ENCODE measurements around the gene FRMPD4. TPM values are rescaled to one million over a fixed set of nuclear protein-coding genes. Genes with fewer than 3 reads are reported as not detected.
A peak's percentile ranks its signal among the peaks of the same experiment; 100 is the strongest.

FRMPD4 gene
- total RNA-seq, 1 donor, result 1.8 TPM

DNA sequence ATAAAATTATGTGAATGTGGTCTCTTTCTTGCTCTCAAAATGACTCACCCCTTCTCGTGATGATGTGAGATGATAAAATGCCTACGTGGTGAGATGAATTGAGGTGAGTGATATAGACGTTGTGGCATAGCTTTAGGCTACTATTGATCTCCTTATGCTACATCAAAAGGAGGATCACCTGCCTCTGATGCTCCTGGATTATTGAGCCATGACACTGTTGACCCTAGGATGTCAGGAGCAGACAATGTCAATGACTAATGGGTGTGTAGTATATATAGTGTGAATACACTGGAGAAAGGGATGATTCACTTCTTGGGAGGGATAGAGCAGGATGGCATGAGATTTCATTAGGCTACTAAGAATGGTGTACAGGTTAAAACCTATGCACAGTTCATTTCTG lies 442.3 kb downstream of the FRMPD4 start:
- no peak overlapping the region for H3K4me3 ChIP-seq (ENCODE audit: insufficient read depth, low read length)
- no peaks in the 10 kb centered on the region for H3K4me1 ChIP-seq (ENCODE audit: insufficient read depth, low read length)
- no peaks in the 10 kb centered on the region for H3K27me3 ChIP-seq (ENCODE audit: insufficient read depth, low read length)
- no peaks in the 10 kb centered on the region for H3K36me3 ChIP-seq (ENCODE audit: insufficient read depth, low read length)
- no peak overlapping the region for H3K27ac ChIP-seq (ENCODE audit: low read depth, low read length)
- no peaks in the 10 kb centered on the region for H3K9me3 ChIP-seq (ENCODE audit: low read depth, low read length)
- H3K79me2 ChIP-seq (ENCODE audit: insufficient read depth, low read length), result no peaks in the 10 kb centered on the region
- no peak for DNase-seq (ENCODE audit: insufficient read length, low spot score, missing footprints)
- no peaks in the 10 kb centered on the region for H4K20me1 ChIP-seq (ENCODE audit: insufficient read depth, low read length)
- no peak overlapping the region for H3K4me2 ChIP-seq (ENCODE audit: insufficient read depth, low read length)
- TF ChIP-seq, protein P1, sequence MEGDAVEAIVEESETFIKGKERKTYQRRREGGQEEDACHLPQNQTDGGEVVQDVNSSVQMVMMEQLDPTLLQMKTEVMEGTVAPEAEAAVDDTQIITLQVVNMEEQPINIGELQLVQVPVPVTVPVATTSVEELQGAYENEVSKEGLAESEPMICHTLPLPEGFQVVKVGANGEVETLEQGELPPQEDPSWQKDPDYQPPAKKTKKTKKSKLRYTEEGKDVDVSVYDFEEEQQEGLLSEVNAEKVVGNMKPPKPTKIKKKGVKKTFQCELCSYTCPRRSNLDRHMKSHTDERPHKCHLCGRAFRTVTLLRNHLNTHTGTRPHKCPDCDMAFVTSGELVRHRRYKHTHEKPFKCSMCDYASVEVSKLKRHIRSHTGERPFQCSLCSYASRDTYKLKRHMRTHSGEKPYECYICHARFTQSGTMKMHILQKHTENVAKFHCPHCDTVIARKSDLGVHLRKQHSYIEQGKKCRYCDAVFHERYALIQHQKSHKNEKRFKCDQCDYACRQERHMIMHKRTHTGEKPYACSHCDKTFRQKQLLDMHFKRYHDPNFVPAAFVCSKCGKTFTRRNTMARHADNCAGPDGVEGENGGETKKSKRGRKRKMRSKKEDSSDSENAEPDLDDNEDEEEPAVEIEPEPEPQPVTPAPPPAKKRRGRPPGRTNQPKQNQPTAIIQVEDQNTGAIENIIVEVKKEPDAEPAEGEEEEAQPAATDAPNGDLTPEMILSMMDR (IDR thresholded peaks at IDR 0.05; ENCODE audit: extremely low read depth, low read depth, low read length), result no peak
- H2AFZ ChIP-seq (ENCODE audit: low read length), result no peak overlapping the region

DNA sequence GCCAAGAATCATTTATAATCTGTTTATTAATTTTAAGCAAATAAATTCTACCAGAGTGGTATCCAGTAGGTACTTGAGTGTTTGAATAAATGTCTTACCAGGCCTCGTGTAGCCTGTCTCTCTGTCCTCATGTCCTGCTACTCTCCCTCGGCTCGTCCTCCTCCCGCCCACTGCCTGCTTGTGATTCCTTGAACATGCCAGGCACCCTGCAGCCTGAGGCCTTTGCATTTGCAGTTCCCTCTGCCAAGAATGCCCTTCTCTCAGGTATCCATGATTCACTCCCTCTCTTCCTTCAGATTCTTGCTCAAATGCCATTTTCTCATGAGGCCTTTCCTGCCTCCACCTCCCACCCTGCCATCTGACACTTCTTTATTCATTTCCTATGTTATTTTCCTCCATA lies 443.3 kb downstream of the FRMPD4 start:
- no peak overlapping the region for H3K4me3 ChIP-seq (ENCODE audit: insufficient read depth, low read length)
- no peaks in the 10 kb centered on the region for H3K27me3 ChIP-seq (ENCODE audit: insufficient read depth, low read length)
- H4K20me1 ChIP-seq (ENCODE audit: insufficient read depth, low read length), result no peaks in the 10 kb centered on the region
- no peak overlapping the region for H3K4me2 ChIP-seq (ENCODE audit: insufficient read depth, low read length)
- no peak for DNase-seq (ENCODE audit: insufficient read length, low spot score, missing footprints)
- no peak overlapping the region for H2AFZ ChIP-seq (ENCODE audit: low read length)
- H3K36me3 ChIP-seq (ENCODE audit: insufficient read depth, low read length), result no peaks in the 10 kb centered on the region
- H3K4me1 ChIP-seq (ENCODE audit: insufficient read depth, low read length), result no peaks in the 10 kb centered on the region
- no peaks in the 10 kb centered on the region for H3K9me3 ChIP-seq (ENCODE audit: low read depth, low read length)
- TF ChIP-seq, protein P1 (IDR thresholded peaks at IDR 0.05; ENCODE audit: extremely low read depth, low read depth, low read length), result no peak
- no peak overlapping the region for H3K27ac ChIP-seq (ENCODE audit: low read depth, low read length)
- no peaks in the 10 kb centered on the region for H3K79me2 ChIP-seq (ENCODE audit: insufficient read depth, low read length)

DNA sequence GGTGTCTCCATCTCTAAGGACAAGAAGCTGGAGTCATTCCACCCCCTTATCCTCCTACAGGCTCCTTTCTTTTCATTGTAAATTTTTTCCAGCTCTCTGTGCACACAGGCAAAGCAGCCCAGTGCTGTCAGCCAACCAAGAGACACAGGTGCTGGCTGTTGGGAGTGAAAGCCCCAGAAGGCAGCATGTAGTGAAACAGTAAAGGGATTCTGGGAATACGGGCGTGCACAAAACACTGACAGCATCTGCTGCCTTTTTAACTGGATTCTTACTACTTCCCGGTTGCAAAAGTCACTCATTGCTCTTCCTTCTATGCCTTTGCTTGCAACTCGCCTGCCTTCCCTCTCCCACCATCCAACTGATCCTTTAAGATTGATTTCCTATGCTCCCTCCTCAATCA lies 444.4 kb downstream of the FRMPD4 start:
- Histone ChIP-seq H2AFZ (ENCODE audit: low read length) (no peak overlapping the region), H3K36me3 (ENCODE audit: insufficient read depth, low read length) (no peaks in the 10 kb centered on the region), H3K4me1 (ENCODE audit: insufficient read depth, low read length) (no peaks in the 10 kb centered on the region), H3K27ac (ENCODE audit: low read depth, low read length) (no peak overlapping the region), H3K27me3 (ENCODE audit: insufficient read depth, low read length) (no peaks in the 10 kb centered on the region), H4K20me1 (ENCODE audit: insufficient read depth, low read length) (no peaks in the 10 kb centered on the region), H3K9me3 (ENCODE audit: low read depth, low read length) (no peaks in the 10 kb centered on the region), H3K4me2 (ENCODE audit: insufficient read depth, low read length) (no peak overlapping the region), H3K4me3 (ENCODE audit: insufficient read depth, low read length) (no peak overlapping the region), H3K79me2 (ENCODE audit: insufficient read depth, low read length) (no peaks in the 10 kb centered on the region)
- peak; percentile 23 for DNase-seq (ENCODE audit: insufficient read length, low spot score, missing footprints)
- TF ChIP-seq, protein P1 (IDR thresholded peaks at IDR 0.05; ENCODE audit: extremely low read depth, low read depth, low read length), result no peak

DNA sequence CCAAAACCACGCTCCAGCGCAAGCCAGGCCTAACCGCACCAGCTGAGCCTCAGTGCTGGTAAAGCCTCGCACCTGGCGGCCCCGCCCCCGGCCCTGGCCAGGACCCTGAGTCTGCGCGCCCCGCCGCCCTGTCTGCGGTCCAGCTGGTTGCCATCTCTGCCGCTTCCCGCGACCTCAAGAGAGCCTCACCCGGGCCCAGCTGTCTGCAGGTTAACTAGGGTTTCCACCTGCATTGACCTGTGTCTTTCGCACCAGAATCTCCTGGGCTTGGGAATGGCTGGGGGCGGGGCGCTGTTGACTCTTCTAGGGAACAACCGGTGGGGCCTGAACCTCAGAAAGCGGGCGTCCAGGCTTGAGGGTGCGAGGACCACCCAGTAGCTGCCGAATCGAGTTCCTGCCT lies 445.3 kb downstream of the FRMPD4 start:
- Histone ChIP-seq H3K9me3 (ENCODE audit: low read depth, low read length) (no peaks in the 10 kb centered on the region), H3K27ac (ENCODE audit: low read depth, low read length) (no peak overlapping the region), H3K27me3 (ENCODE audit: insufficient read depth, low read length) (no peaks in the 10 kb centered on the region), H4K20me1 (ENCODE audit: insufficient read depth, low read length) (no peaks in the 10 kb centered on the region), H2AFZ (ENCODE audit: low read length) (no peak overlapping the region), H3K4me2 (ENCODE audit: insufficient read depth, low read length) (no peak overlapping the region), H3K4me1 (ENCODE audit: insufficient read depth, low read length) (no peaks in the 10 kb centered on the region), H3K4me3 (ENCODE audit: insufficient read depth, low read length) (no peak overlapping the region), H3K79me2 (ENCODE audit: insufficient read depth, low read length) (no peaks in the 10 kb centered on the region), H3K36me3 (ENCODE audit: insufficient read depth, low read length) (no peaks in the 10 kb centered on the region)
- DNase-seq (ENCODE audit: insufficient read length, low spot score, missing footprints), result no peak
- TF ChIP-seq, protein P1 (IDR thresholded peaks at IDR 0.05; ENCODE audit: extremely low read depth, low read depth, low read length), result no peak

All from osteoblast (primary cell).